A549 (cell line): ENCODE measurements around the gene ROBO1. TPM values are rescaled to one million over a fixed set of nuclear protein-coding genes. Genes with fewer than 3 reads are reported as not detected.

ENCODE experiments used
- ATAC-seq, 2 experiments: fragments of 200-7000 bp in 1 of 2; fragments of >200 bp in 1 of 2; cut with Nextera tagmentation in 1 of 2; cut with Tn5 transposase in 1 of 2; 3 replicates each; pipeline versions ENCODE4 v1.8.0 to v1.9.1; 2018 to 2020; ENCODE audit warnings: mild to moderate bottlenecking in 1 of 2, moderate library complexity in 1 of 2
- CTCF ChIA-PET: fragments of 300-600 bp; sonication (Branson Sonifier 250); formaldehyde crosslinking; extraction: SDS; loops from one replicate; lab custom pipeline; 2021; ENCODE audit warnings: antibody characterized with exemption, inconsistent platforms; lab: Yijun Ruan, JAX
- POLR2A ChIA-PET: fragments of 350-600 bp; formaldehyde crosslinking; extraction: SDS; loops from one replicate; lab custom pipeline; 2021; ENCODE audit warnings: antibody characterized with exemption, inconsistent platforms; lab: Yijun Ruan, JAX
- DNase-seq, 2 experiments: peaks; one replicate each; pipeline versions ENCODE4 v3.0.0 to v3.0.0-alpha.2; 2011 to 2016; ENCODE audit warnings: low read depth in 1 of 2, low spot score in 1 of 2
- FAIRE-seq: peaks from 2 replicates; lab custom pipeline; 2011; peaks lifted over from hg19 to GRCh38; lab: Jason Lieb, UNC
- H3K27ac ChIP-seq, 2 experiments: fragments of >200 bp; sonication (Bioruptor Twin); formaldehyde crosslinking; 3 replicates each; pipeline ENCODE4 v1.5.1; 2016 to 2017
- H3K4me1 ChIP-seq: fragments of >200 bp; sonication (Bioruptor Twin); formaldehyde crosslinking; 3 replicates; pipeline ENCODE4 v1.6.1; 2016
- H3K4me2 ChIP-seq: fragments of >200 bp; sonication (Bioruptor Twin); formaldehyde crosslinking; 3 replicates; pipeline ENCODE4 v1.6.1; 2016
- H3K4me3 ChIP-seq: fragments of >200 bp; sonication (Bioruptor Twin); formaldehyde crosslinking; 3 replicates; pipeline ENCODE4 v1.5.1; 2016
- H3K9me3 ChIP-seq: fragments of >200 bp; sonication (Bioruptor Twin); formaldehyde crosslinking; 3 replicates; pipeline ENCODE4 v1.6.1; 2016
- BCL3 ChIP-seq: fragments of >200 bp; sonication (Bioruptor Twin); formaldehyde crosslinking; IDR thresholded peaks from 3 replicates; pipeline ENCODE4 v1.6.1; 2016
- CHD2 ChIP-seq: fragments of 150-350 bp; IDR thresholded peaks from 2 replicates; pipeline ENCODE4 v1.6.1; 2014; ENCODE audit warnings: low read length; ENCODE audit not compliant: partially characterized antibody
- E2F6 ChIP-seq: IDR thresholded peaks from 2 replicates; pipeline ENCODE4 v1.6.1; 2012; ENCODE audit warnings: low read depth, borderline replicate concordance
- HMGXB4 ChIP-seq: fragments of 250-450 bp; sonication (Bioruptor Pico); IDR thresholded peaks from 2 replicates; pipeline ENCODE4 v1.5.0; 2021; ENCODE audit warnings: mild to moderate bottlenecking, moderate library complexity, borderline replicate concordance
- HOXB13 ChIP-seq: fragments of 250-450 bp; sonication (Bioruptor Pico); IDR thresholded peaks from 2 replicates; pipeline ENCODE4 v1.5.0; 2020; ENCODE audit warnings: low read depth, mild to moderate bottlenecking, moderate library complexity
- KDM1A ChIP-seq: fragments of 200-600 bp; sonication (generic); IDR thresholded peaks from 2 replicates; pipeline ENCODE4 v1.6.1; 2016; ENCODE audit warnings: low read depth, mild to moderate bottlenecking
- MAZ ChIP-seq: fragments of 150-350 bp; IDR thresholded peaks from 2 replicates; pipeline ENCODE4 v1.6.1; 2014; ENCODE audit warnings: antibody characterized with exemption, low read depth, low read length, borderline replicate concordance
- NPAS2 ChIP-seq: fragments of 250-450 bp; sonication (Bioruptor Pico); IDR thresholded peaks from 2 replicates; pipeline ENCODE4 v1.8.0; 2022; ENCODE audit warnings: mild to moderate bottlenecking, moderate library complexity, borderline replicate concordance
- NR3C1 ChIP-seq: fragments of >200 bp; sonication (Bioruptor Twin); formaldehyde crosslinking; IDR thresholded peaks from 3 replicates; pipeline ENCODE4 v1.6.1; 2017
- POLR2A ChIP-seq: IDR thresholded peaks from 2 replicates; pipeline ENCODE4 v1.6.1; 2012; ENCODE audit warnings: mild to moderate bottlenecking, low read length
- RCOR1 ChIP-seq: fragments of 150-350 bp; IDR thresholded peaks from 2 replicates; pipeline ENCODE4 v1.6.1; 2014; ENCODE audit warnings: antibody characterized with exemption, low read length, low read depth
- RFX5 ChIP-seq: fragments of 450-650 bp; IDR thresholded peaks from 2 replicates; pipeline ENCODE4 v1.7.1; 2014; ENCODE audit warnings: antibody characterized with exemption, mild to moderate bottlenecking, moderate library complexity
- ZSCAN20 ChIP-seq: fragments of 250-450 bp; sonication (Bioruptor Pico); IDR thresholded peaks from 2 replicates; pipeline ENCODE4 v1.8.0; 2022; ENCODE audit warnings: mild to moderate bottlenecking, moderate library complexity
- WGBS: methylation state at CpG from one replicate; pipeline ENCODE4 v1.1.6; 2017; ENCODE audit errors: missing lambda C conversion rate; 5-methylcytosine and 5-hydroxymethylcytosine counted together
- polyA plus RNA-seq, 4 experiments: library from polyadenylated mRNA; depleted of rRNA in 3 of 4; stranded (reverse); fragments of >200 nt; fragmentation: RNase III in 1 of 4; extraction: RNeasy Plus Mini Kit Qiagen cat#74134 plus additional on column Dnase treatment in 1 of 4; gene quantifications; 2 replicates in 3 of 4; 3 replicates in 1 of 4; pipeline ENCODE4 v1.2.3, GENCODE V29; 2011 to 2017
- TF ChIP-seq, protein P1 (sequence below): fragments of 200-600 bp; sonication (generic); IDR thresholded peaks from 2 replicates; pipeline ENCODE4 v1.6.1; 2016; ENCODE audit warnings: antibody characterized with exemption, mild to moderate bottlenecking, moderate library complexity

Gene ROBO1
- polyA plus RNA-seq, 2 of the 4 experiments (the other 2 are of a cell fraction), result 25.3 to 35.6 TPM

DNA sequence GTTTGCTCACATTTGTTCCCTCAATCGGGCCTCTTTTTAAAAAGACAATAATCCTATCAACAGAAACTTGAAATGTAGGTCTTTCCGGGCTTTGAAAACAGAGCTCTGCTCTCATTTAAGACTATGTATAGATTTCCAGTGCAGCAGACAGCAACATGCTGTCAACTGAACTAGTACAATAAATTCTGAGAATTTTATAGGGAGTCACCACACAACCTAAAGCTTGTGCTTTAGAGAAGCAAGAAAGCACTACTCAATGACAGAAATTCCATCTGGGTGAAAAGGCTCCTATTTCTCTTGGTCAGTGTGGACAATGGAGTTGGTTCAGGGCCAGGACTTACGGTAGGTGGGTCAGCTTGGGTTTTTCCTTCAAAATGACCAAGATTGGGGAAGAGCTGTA lies 583.5 kb downstream of the ROBO1 start:
- no peak for TF ChIP-seq NPAS2 (CRISPR knock-in tag)
- TF ChIP-seq NR3C1, result no peak
- no peak for TF ChIP-seq BCL3
- no peak for TF ChIP-seq ZSCAN20
- TF ChIP-seq, protein P1, sequence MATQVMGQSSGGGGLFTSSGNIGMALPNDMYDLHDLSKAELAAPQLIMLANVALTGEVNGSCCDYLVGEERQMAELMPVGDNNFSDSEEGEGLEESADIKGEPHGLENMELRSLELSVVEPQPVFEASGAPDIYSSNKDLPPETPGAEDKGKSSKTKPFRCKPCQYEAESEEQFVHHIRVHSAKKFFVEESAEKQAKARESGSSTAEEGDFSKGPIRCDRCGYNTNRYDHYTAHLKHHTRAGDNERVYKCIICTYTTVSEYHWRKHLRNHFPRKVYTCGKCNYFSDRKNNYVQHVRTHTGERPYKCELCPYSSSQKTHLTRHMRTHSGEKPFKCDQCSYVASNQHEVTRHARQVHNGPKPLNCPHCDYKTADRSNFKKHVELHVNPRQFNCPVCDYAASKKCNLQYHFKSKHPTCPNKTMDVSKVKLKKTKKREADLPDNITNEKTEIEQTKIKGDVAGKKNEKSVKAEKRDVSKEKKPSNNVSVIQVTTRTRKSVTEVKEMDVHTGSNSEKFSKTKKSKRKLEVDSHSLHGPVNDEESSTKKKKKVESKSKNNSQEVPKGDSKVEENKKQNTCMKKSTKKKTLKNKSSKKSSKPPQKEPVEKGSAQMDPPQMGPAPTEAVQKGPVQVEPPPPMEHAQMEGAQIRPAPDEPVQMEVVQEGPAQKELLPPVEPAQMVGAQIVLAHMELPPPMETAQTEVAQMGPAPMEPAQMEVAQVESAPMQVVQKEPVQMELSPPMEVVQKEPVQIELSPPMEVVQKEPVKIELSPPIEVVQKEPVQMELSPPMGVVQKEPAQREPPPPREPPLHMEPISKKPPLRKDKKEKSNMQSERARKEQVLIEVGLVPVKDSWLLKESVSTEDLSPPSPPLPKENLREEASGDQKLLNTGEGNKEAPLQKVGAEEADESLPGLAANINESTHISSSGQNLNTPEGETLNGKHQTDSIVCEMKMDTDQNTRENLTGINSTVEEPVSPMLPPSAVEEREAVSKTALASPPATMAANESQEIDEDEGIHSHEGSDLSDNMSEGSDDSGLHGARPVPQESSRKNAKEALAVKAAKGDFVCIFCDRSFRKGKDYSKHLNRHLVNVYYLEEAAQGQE, result no peak
- no peak for TF ChIP-seq RCOR1
- TF ChIP-seq MAZ, result no peak
- no peak overlapping the region for H3K27ac ChIP-seq
- H3K4me3 ChIP-seq, result no peak overlapping the region
- H3K9me3 ChIP-seq, result no peaks in the 10 kb centered on the region
- no peak overlapping the region for H3K4me2 ChIP-seq
- FAIRE-seq, result no peak
- WGBS, result 8% methylated on average over 3 of the region's 3 CpGs
- ChIA-PET POLR2A (no interaction called here), CTCF (interaction anchor here (0.8 to 1.4 kb wide), 2 partner anchors 9 to 167 kb away, joined by 3 read pairs; no protein-coding TSS in a partner anchor)
- ATAC-seq, result no peak
- no peaks in the 10 kb centered on the region for H3K4me1 ChIP-seq
- no peak for DNase-seq

- no peak for ATAC-seq
- H3K9me3 ChIP-seq, result no peaks in the 10 kb centered on the region
- no peaks in the 10 kb centered on the region for H3K4me1 ChIP-seq
- no peak for TF ChIP-seq POLR2A
- no peak for TF ChIP-seq HOXB13 (CRISPR knock-in tag)
- no peak for TF ChIP-seq KDM1A
- TF ChIP-seq, protein P1, result no peak
- TF ChIP-seq E2F6, result no peak
- TF ChIP-seq HMGXB4, result no peak
- no peak for TF ChIP-seq CHD2
- no peak for TF ChIP-seq RFX5
- 9% methylated on average over 1 of the region's 1 CpG for WGBS
- no peak overlapping the region for H3K27ac ChIP-seq
- no peak for DNase-seq
- ChIA-PET POLR2A (no interaction called here), CTCF (interaction anchor here (1.4 kb wide), 1 partner anchor 168 kb away, joined by 3 read pairs; no protein-coding TSS in a partner anchor)
- H3K4me3 ChIP-seq, result no peak overlapping the region
- no peak for FAIRE-seq
- H3K4me2 ChIP-seq, result no peak overlapping the region
These were observed 584.3 kb downstream of the ROBO1 start for GRCh38 chr3:79183496-79183895.
